ENCODE data around the gene MRGPRX2. TPM values are rescaled to one million over a fixed set of nuclear protein-coding genes. Genes with fewer than 3 reads are reported as not detected.

Gene MRGPRX2
- total RNA-seq, 4 donors from 2014 or later = not detected

DNA sequence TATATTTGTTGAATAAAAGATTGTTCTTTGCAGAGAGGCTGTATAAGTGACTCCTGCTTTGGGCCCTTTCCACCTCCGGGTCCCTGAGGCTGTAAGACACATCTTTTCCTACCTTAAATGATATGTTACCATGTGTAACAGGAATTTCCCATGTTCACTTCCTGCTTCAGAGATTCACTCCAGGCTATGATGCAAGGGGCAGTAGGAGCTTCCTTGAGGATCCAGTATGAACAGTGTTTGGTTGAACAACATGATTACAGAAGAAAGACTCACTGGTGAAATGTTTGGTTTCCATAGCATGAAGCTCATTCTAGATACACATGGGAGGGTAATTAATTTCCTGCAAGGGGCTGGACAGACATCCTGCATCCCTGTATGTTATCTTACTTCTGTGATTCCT, 30.8 kb upstream of the MRGPRX2 start:
- Histone ChIP-seq H3K36me3 (no peaks in the 10 kb centered on the region), H3K27me3 (no peaks in the 10 kb centered on the region), H3K4me3 (no peak overlapping the region), H3K9me3 (no peaks in the 10 kb centered on the region), H3K4me1 (no peaks in the 10 kb centered on the region), H3K27ac (no peak overlapping the region)
- DNase-seq = no peak
- TF ChIP-seq, protein P1, sequence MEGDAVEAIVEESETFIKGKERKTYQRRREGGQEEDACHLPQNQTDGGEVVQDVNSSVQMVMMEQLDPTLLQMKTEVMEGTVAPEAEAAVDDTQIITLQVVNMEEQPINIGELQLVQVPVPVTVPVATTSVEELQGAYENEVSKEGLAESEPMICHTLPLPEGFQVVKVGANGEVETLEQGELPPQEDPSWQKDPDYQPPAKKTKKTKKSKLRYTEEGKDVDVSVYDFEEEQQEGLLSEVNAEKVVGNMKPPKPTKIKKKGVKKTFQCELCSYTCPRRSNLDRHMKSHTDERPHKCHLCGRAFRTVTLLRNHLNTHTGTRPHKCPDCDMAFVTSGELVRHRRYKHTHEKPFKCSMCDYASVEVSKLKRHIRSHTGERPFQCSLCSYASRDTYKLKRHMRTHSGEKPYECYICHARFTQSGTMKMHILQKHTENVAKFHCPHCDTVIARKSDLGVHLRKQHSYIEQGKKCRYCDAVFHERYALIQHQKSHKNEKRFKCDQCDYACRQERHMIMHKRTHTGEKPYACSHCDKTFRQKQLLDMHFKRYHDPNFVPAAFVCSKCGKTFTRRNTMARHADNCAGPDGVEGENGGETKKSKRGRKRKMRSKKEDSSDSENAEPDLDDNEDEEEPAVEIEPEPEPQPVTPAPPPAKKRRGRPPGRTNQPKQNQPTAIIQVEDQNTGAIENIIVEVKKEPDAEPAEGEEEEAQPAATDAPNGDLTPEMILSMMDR (IDR thresholded peaks at IDR 0.05) = no peak
- no peak for TF ChIP-seq POLR2A (IDR thresholded peaks at IDR 0.05)

DNA sequence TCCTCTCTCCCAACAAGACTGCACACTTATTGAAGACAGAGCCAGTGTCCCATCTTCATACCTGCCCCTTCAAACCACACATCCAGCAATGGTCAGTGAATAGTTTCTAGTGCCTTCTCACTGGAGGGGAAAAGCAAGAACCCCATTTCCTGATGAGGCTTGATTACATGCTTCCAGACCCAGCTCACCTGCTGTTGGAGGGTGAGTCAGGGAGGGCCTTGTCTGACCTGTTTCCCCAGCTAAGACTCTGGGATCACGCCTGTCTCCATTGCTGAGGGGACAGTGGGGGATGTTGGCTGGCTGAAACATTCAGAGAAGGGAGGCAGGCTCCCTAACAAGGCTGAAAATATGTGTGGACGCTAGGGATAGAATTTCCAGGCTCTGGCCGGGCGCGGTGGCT, 28.9 kb upstream of the MRGPRX2 start:
- no peak overlapping the region for H3K27ac ChIP-seq
- no peak overlapping the region for H3K4me3 ChIP-seq
- no peaks in the 10 kb centered on the region for H3K36me3 ChIP-seq
- no peaks in the 10 kb centered on the region for H3K9me3 ChIP-seq
- no peak for DNase-seq
- no peaks in the 10 kb centered on the region for H3K4me1 ChIP-seq
- TF ChIP-seq, protein P1 (IDR thresholded peaks at IDR 0.05) = no peak
- no peak for TF ChIP-seq POLR2A (IDR thresholded peaks at IDR 0.05)
- H3K27me3 ChIP-seq = no peaks in the 10 kb centered on the region

DNA sequence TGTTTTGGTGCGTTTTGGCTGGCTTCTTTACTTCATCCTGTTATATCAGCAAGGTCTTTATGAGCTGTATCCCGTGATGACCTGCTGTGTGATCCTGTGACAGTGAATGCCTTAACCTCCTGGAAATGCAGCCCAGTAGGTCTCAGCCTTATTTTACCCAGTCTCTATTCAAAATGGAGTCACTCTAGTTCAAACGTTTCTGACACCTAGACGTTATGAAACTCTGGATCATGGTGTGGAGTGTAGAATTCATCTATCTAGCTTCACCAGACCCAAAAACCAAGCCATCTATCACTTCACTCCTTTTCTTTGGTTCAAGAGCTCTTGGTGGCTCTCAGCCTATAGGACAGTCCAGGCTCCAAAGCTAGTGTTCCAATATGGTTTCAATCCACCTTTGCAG, 28.3 kb upstream of the MRGPRX2 start:
- H3K4me1 ChIP-seq = no peaks in the 10 kb centered on the region
- TF ChIP-seq POLR2A (IDR thresholded peaks at IDR 0.05) = no peak
- TF ChIP-seq, protein P1 (IDR thresholded peaks at IDR 0.05) = no peak
- no peaks in the 10 kb centered on the region for H3K27me3 ChIP-seq
- no peaks in the 10 kb centered on the region for H3K36me3 ChIP-seq
- H3K27ac ChIP-seq = no peak overlapping the region
- DNase-seq = no peak
- H3K9me3 ChIP-seq = no peaks in the 10 kb centered on the region
- no peak overlapping the region for H3K4me3 ChIP-seq

DNA sequence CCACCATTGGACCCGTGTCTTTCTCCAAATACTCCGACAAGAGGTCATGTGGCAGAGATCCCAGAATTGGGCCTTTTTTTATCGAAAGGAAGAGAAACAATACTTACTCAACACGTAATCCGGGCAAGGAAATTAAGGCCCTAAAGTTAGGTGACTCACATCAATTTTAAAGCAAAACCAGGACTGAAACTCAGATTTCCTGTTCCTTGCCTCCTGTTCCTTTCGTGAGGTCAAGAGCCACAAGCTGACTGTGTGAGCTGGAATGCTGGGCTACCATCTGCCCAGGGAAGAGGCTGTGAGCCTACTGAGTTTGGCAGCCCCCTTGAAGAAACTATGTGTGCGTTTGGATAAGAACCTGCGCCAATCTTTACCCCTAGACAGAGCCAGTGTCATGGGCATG, 27.1 kb upstream of the MRGPRX2 start:
- H3K9me3 ChIP-seq = no peaks in the 10 kb centered on the region
- H3K4me3 ChIP-seq = no peak overlapping the region
- H3K27me3 ChIP-seq = no peaks in the 10 kb centered on the region
- DNase-seq = no peak
- no peaks in the 10 kb centered on the region for H3K36me3 ChIP-seq
- TF ChIP-seq, protein P1 (IDR thresholded peaks at IDR 0.05) = no peak
- TF ChIP-seq POLR2A (IDR thresholded peaks at IDR 0.05) = no peak
- H3K27ac ChIP-seq = no peak overlapping the region
- no peaks in the 10 kb centered on the region for H3K4me1 ChIP-seq

DNA sequence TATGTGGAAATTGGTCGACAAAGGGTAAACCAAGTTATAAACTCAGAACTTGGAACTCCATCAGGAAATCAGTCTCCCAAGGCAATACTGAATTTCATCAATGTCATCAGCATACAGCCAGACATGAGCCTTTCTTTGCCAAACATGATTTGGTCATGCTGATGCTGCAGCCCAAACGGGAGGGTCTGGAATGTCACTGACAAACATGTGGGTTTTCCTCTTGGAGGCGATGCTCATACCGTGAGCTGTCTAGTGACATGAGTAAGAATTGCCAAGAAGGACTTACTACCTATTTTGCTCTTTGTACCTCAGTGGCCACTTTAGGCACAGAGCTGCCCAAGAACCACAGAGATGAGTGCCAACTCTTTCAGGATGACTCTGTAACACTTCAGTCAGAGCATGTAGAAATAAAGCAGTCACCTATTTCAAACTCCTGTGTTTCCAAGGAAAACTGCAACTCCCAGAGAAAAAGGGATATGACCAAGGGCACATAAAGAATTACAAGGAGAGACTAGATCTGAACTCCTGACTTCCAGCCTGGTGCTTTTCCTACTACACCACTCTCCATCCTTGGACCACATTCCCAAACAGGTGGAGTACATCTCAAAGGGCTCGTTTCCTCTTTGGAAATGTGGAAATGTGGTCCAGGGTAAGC, 24.3 kb upstream of the MRGPRX2 start:
- H3K36me3 ChIP-seq = no peaks in the 10 kb centered on the region
- H3K4me1 ChIP-seq = no peaks in the 10 kb centered on the region
- TF ChIP-seq, protein P1 (IDR thresholded peaks at IDR 0.05) = no peak
- TF ChIP-seq POLR2A (IDR thresholded peaks at IDR 0.05) = no peak
- H3K27me3 ChIP-seq = no peaks in the 10 kb centered on the region
- no peaks in the 10 kb centered on the region for H3K9me3 ChIP-seq
- no peak for DNase-seq
- H3K4me3 ChIP-seq = no peak overlapping the region
- H3K27ac ChIP-seq = no peak overlapping the region

DNA sequence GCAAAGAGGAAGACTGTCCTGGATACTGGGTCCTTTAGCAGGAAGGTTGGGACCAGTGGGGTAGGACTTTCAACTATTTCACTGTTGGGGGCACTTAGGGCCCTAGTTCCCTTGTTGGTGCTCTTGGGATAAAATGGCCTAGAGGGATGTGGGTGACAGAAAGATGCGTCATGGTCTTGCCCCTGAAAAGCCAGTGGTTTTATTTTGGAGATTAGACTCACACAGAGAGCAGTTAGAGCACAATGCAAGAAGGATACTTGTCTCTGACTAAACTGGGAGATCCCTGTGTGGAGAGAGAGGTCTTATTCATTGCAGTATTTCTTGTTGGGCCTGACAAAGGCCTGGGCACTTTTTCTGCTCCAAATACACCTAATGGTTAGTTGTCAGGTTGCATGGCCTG, 22.6 kb upstream of the MRGPRX2 start:
- H3K4me1 ChIP-seq = no peaks in the 10 kb centered on the region
- no peak overlapping the region for H3K4me3 ChIP-seq
- H3K27ac ChIP-seq = no peak overlapping the region
- no peak for DNase-seq
- H3K27me3 ChIP-seq = no peaks in the 10 kb centered on the region
- no peaks in the 10 kb centered on the region for H3K36me3 ChIP-seq
- no peaks in the 10 kb centered on the region for H3K9me3 ChIP-seq
- TF ChIP-seq POLR2A (IDR thresholded peaks at IDR 0.05) = no peak
- TF ChIP-seq, protein P1 (IDR thresholded peaks at IDR 0.05) = no peak
